HG02678 (cell line): ENCODE data around the gene NRAS.

Experiments
- ATAC-seq: cut with Tn5 transposase; IDR thresholded peaks from one replicate; pipeline ENCODE4 v1.9.1; 2021; ENCODE audit warnings: mild to moderate bottlenecking, moderate library complexity; ENCODE audit not compliant: unreplicated experiment

NRAS gene

GRCh38 chr1:114728553-114728952 is 12.0 kb upstream of the NRAS start:
- ATAC-seq: no peak

- no peak for ATAC-seq
Measured at GRCh38 chr1:114725230-114725629, 8.7 kb upstream of the NRAS start.

GRCh38 chr1:114723915-114724314 is 7.3 kb upstream of the NRAS start:
- no peak for ATAC-seq

- ATAC-seq: no peak
Measured at GRCh38 chr1:114723457-114723856, 6.9 kb upstream of the NRAS start.

- no peak for ATAC-seq
Measured at GRCh38 chr1:114720492-114720891, 3.9 kb upstream of the NRAS start.

- no peak for ATAC-seq
Measured at GRCh38 chr1:114719424-114719787, 2.8 kb upstream of the NRAS start.

- ATAC-seq: no peak
Measured at GRCh38 chr1:114718661-114719423, 2.3 kb upstream of the NRAS start.

- no peak for ATAC-seq
Measured at GRCh38 chr1:114715952-114716303, 643 bp downstream of the NRAS start.

- no peak for ATAC-seq
Measured at GRCh38 chr1:114712977-114713376, 3.6 kb downstream of the NRAS start.

GRCh38 chr1:114710360-114710759 is 6.2 kb downstream of the NRAS start:
- ATAC-seq: no peak

GRCh38 chr1:114707604-114708003 is 9.0 kb downstream of the NRAS start:
- no peak for ATAC-seq

GRCh38 chr1:114703242-114703641 is 13.3 kb downstream of the NRAS start:
- ATAC-seq: peak; percentile 64

- ATAC-seq: peak; percentile 60
Measured at GRCh38 chr1:114702737-114703136, 13.8 kb downstream of the NRAS start.

- no peak for ATAC-seq
Measured at GRCh38 chr1:114701931-114702330, 14.6 kb downstream of the NRAS start.

GRCh38 chr1:114700036-114700600 is 16.5 kb downstream of the NRAS start:
- no peak for ATAC-seq

- no peak for ATAC-seq
Measured at GRCh38 chr1:114696810-114697209, 19.8 kb downstream of the NRAS start.

GRCh38 chr1:114695430-114696058 is 21.0 kb downstream of the NRAS start, which contains the start of gene AMPD1:
AMPD1 (minus strand) TSS chr1:114695546; CDS start chr1:114695471, 75 bp downstream.
- no peak for ATAC-seq

- no peak for ATAC-seq
Measured at GRCh38 chr1:114694540-114695310, 21.8 kb downstream of the NRAS start.

GRCh38 chr1:114692947-114693346 is 23.6 kb downstream of the NRAS start:
- ATAC-seq: no peak

GRCh38 chr1:114691061-114691460 is 25.5 kb downstream of the NRAS start:
- no peak for ATAC-seq

GRCh38 chr1:114690148-114690547 is 26.4 kb downstream of the NRAS start:
- no peak for ATAC-seq

GRCh38 chr1:114688526-114688925 is 28.0 kb downstream of the NRAS start:
- ATAC-seq: no peak
